HG03565 (cell line): ENCODE data around the gene EML1.

Source experiments
- ATAC-seq: cut with Tn5 transposase; IDR thresholded peaks from one replicate; pipeline ENCODE4 v1.9.1; 2021; ENCODE audit warnings: mild to moderate bottlenecking, moderate library complexity; ENCODE audit not compliant: unreplicated experiment

Gene EML1

GRCh38 chr14:99862136-99862535, 68.9 kb downstream of the EML1 start:
- ATAC-seq: no peak

- no peak for ATAC-seq
Observed at GRCh38 chr14:99863059-99863458, 69.8 kb downstream of the EML1 start.

GRCh38 chr14:99865408-99865807, 72.2 kb downstream of the EML1 start:
- no peak for ATAC-seq

GRCh38 chr14:99870617-99871016, 77.4 kb downstream of the EML1 start:
- no peak for ATAC-seq

DNA sequence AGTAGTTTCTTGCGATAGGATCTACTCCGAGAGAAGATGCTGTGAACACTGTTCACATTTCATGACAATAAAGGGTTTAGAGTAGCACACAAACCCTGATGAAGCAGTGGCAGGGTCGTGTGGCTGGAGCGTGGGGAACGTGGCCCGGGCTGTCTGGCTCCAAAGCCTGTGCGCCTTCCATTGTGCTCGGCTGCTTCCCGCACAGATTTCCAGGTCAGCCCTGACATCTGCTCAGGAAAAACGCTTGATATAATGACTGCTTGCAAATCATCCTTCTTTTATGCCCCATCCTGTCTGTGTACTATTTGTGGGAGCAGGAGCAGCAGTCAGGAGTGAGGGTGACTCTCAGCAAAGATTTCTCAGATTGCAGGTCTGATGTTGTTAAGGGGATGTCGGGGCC, 78.6 kb downstream of the EML1 start:
- ATAC-seq: no peak

GRCh38 chr14:99872786-99873440, 79.7 kb downstream of the EML1 start:
- ATAC-seq: no peak

DNA sequence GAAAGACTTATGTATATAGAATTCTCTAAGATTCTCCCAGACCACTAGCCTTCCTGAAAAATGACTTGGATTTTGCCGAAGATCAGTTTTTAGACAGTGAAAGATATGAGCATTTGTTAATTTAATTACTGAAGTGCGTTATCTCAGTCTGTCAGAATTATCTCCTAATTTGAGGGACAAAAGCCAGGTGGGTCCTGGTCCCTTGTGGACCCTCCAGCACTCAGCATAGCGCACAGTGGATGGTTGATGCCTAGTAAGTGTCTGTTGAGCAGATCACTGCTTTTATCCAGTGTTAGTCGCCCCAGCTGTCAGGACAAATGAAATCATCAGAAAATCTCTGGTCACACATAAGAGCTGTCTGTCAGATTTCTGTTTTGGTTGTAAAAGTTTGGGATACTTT, 80.4 kb downstream of the EML1 start:
- ATAC-seq: no peak

- ATAC-seq: no peak
Observed at GRCh38 chr14:99874306-99874705, 81.1 kb downstream of the EML1 start.

GRCh38 chr14:99875421-99875820, 82.2 kb downstream of the EML1 start:
- no peak for ATAC-seq

GRCh38 chr14:99875836-99876235, 82.6 kb downstream of the EML1 start:
- ATAC-seq: no peak

DNA sequence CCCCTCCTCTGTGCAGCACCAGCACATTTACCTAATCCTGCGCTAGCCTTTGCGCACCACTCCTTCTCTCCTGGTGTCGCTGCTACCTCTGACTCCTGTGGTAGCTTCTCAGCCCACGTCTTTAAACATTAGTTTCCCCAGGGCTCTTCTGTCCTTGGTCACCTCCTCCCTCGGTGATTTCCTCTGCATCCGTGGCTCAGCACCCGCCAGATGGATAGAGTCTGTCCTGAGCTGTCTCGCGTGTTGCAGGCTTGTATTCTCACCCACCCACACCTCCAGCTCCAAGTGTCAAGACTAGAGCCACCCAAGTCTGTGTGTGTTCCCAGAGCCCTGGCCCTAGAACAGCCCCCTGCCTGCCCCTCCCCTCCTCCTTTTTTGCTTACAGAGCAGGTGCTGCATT, 83.2 kb downstream of the EML1 start:
- no peak for ATAC-seq

GRCh38 chr14:99878563-99878962, 85.3 kb downstream of the EML1 start:
- no peak for ATAC-seq

DNA sequence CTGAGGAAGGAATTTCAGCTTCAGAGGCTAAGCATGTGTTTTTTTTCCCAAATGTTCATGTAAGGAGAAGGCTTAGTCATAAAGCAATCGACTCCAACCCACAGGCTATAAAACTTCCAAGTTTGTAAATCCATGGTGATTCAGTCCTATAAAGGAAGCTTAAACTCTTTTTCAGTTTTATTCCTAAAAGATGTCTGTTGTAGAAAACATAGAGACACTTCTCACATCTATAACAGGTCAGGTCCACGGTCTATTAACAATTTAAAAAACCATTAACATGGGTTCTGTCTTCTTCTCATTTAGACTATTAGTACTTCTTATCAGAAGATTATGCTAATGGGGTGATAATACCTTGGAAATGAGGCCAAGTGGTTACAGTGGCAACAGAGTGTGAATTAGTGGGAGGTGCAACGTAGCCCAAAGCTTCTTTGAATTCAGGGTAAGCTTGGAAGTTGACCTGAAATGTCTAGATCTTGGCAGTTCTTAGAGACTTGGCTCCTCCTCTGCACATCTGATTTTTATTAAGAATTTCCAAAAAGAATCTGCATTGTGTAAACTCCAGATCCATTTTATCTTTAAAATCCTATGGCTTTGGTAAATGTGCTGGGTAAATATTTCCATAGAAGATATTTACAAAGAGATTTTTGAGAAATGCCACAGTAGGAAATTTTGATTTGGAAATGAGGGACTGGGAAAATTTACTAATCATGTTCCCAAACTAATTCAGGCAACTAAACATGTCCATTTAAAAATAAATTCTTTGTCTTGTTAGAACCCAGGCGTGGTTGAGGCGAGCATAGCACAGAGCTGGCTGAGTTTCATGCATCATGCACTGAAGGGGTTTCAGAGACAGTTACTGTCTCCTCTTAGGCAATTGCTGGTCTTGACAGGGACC, 86.4 kb downstream of the EML1 start:
- no peak for ATAC-seq

DNA sequence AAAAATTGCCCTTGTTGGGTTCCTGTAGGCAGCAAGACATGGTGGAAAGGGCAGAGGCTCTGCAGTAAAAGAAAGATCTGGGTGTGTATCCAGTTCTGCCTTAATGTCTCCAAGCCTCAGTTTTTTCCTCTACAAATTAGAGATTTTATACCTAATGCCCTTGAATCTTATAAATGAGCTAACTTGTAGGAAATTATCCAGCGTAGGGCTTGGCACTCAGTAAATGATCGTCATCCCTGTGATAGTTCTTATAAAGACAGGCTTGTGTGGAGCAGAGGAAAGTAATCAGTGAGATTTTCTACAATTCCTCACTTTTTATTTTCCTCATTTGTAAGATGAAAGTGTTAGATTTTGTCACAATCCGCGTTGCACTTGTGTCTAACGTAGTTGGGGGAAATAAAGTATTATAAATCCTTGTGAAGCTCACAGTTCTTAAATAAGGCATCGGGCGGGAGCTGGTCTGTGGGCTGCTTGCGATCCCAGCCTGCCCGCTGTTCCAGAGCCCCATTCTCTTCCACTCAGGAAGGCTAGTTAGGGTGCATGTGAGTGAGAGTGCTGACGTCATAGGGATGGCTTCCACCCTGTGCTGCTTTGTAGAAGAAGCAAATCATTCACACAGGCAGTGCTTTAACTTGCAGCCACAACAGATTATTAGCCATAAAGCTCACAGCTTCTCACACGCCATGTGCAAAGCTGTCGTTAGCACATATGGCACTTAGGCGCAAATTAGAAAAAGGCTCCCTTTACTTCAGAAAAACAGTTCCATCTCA, 87.6 kb downstream of the EML1 start:
- ATAC-seq: no peak

DNA sequence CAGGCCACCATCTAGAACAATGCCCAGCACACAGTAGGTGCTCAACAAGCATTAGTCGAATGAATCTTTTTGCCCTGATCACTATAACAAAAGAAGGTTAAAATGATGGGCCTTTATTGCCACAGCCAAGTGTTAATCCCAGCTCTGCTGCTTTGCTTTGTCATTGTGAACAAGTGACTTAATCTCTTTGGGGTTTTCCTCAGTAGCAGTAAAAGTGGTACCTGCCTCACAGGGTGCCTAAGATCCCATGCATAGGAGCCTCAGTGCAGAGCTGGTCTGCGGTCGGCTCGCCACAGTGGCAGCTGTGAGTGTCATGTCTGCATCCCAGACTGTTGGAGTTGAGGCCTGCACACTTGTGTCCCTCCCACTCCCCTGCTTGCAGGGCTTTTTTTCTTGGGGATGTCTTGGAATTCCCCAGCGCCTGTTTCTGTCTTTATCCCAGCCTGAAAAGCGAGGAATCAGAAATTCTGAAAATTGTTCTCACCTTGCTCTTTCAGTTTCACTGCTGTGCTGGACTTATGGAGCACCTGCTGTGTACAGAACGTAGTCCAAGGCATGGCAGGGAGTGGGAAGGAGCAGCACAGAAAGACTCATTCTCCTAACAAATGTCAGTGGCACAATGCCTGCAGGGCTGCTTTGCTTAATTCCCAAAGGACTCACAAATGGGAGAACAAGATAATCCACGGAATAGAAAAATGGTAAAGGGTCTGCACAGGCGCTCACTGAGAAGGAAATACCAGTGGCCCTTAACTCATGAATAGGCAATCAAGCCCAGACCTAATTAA, 90.8 kb downstream of the EML1 start:
- ATAC-seq: no peak

- no peak for ATAC-seq
Observed at GRCh38 chr14:99884834-99885648, 91.8 kb downstream of the EML1 start.

- ATAC-seq: no peak
Observed at GRCh38 chr14:99885649-99885958, 92.4 kb downstream of the EML1 start.

GRCh38 chr14:99887407-99887806, 94.2 kb downstream of the EML1 start:
- no peak for ATAC-seq

GRCh38 chr14:99888149-99888548, 94.9 kb downstream of the EML1 start:
- ATAC-seq: no peak

DNA sequence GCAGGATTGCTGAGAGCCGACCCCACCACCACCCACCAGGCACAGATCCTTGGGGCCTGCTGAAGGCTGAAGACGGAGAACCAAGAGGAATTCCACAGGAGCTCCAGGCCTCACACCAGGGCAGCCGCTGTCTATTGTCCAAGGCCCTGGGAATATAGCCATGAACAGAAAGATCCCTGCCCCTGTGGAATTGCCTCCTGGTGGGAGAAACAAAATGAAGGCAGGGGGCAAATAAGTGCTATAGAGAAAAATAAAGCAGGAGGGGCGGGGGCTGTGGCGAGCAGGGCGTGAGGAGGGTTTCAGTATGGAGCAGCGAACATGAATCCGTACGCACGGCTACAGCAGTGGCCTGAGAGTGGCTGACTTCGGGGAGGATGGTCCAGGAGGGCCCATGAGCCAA, 96.1 kb downstream of the EML1 start:
- ATAC-seq: no peak
